ENCODE measurements around the gene BABAM2.

BABAM2 gene

DNA sequence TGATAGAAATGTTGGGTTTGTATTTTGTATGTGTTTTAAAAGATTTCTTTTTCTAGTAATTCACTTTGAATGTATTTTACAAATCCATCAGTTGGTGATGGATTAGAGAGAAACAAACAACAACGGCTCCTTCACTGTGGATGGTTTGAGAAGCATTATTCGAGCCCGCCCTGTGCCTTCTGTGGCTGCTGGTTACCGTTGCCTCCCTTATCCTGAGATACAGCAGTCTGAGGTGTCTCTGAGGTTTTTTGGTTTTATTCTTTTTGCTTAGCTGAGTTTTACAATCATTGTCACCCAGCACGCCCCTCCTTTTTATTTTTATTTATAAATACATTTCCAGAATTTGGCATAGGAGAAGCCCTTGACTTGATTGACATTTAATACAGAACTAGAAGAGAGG, 168.3 kb downstream of the BABAM2 start:
- TF ChIP-seq, protein P1, sequence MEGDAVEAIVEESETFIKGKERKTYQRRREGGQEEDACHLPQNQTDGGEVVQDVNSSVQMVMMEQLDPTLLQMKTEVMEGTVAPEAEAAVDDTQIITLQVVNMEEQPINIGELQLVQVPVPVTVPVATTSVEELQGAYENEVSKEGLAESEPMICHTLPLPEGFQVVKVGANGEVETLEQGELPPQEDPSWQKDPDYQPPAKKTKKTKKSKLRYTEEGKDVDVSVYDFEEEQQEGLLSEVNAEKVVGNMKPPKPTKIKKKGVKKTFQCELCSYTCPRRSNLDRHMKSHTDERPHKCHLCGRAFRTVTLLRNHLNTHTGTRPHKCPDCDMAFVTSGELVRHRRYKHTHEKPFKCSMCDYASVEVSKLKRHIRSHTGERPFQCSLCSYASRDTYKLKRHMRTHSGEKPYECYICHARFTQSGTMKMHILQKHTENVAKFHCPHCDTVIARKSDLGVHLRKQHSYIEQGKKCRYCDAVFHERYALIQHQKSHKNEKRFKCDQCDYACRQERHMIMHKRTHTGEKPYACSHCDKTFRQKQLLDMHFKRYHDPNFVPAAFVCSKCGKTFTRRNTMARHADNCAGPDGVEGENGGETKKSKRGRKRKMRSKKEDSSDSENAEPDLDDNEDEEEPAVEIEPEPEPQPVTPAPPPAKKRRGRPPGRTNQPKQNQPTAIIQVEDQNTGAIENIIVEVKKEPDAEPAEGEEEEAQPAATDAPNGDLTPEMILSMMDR (IDR thresholded peaks at IDR 0.05; ENCODE audit: low read depth, low read length) = no peak
- no peak for DNase-seq (ENCODE audit: low read depth in 2 of 2)
- no peak overlapping the region for H3K4me3 ChIP-seq (replicated peaks in 1 of 2; ENCODE audit: low read depth in 2 of 2, low read length in 2 of 2)

DNA sequence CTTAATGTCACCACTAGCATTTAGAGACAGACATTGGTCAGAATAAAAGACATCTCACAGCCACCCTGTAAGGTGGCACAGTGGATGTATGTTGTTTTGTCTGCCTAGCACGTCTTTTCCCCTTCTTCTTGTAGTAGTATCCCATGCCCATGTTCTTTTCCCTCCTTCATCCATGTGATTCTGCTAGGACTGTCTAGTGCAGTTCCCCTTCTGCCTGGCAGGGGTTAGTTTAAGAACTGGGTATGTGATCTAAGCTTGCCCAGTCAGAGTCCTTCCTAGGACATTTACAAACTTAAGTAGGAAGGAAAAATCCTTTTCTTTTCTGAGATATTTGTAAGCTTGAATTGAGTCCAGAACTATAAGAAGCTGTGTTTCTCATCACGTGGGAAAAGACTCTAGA, 172.3 kb downstream of the BABAM2 start:
- TF ChIP-seq, protein P1 (IDR thresholded peaks at IDR 0.05; ENCODE audit: low read depth, low read length) = no peak
- no peak for DNase-seq (ENCODE audit: low read depth in 2 of 2)
- H3K4me3 ChIP-seq (replicated peaks in 1 of 2; ENCODE audit: low read depth in 2 of 2, low read length in 2 of 2) = no peak overlapping the region

DNA sequence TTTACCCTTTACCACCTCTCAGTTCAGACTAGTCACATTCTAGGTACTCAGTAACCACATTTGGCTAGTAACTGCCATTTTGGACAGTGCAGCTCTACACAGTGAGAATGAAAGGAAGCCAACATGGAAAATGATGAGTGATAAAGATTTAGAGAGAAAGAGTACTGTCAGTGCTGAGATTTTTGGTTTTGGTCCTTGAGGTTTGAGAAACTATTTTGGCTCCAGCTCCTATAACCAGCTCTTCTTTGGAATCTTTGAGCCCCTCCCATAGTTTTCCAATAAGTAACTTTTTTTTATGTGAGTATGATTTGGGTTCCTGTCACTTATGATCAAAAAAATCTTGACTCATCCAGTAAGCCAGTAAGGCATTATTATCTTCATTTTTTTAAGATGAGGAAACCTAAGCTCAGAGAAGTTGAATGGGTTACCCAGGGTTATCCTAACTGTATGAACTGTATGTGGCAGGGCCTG, 173.0 kb downstream of the BABAM2 start:
- peak in 1 of 2 donors; percentile 21 for DNase-seq (ENCODE audit: low read depth in 2 of 2)
- H3K4me3 ChIP-seq (replicated peaks in 1 of 2; ENCODE audit: low read depth in 2 of 2, low read length in 2 of 2) = no peak overlapping the region
- TF ChIP-seq, protein P1 (IDR thresholded peaks at IDR 0.05; ENCODE audit: low read depth, low read length) = no peak

DNA sequence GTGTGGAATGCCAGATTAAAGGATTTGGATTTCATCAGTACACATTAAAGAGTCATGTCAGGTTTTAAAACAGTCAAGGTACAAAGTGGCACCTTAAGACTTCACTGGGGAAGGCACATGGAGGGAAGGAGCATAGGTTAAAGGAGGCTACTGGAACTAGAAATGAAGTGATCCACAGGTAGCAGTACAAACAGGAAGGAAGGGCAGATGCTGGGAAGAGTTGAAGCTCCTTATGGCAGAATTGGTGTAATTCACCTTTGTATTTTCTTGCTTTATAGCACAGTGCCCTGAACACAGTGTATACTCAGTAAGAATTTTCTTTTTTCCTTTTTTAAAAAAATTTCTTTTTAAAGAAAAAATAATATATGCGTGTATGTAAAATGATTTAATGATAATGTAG, 177.1 kb downstream of the BABAM2 start:
- no peak overlapping the region for H3K4me3 ChIP-seq (replicated peaks in 1 of 2; ENCODE audit: low read depth in 2 of 2, low read length in 2 of 2)
- DNase-seq (ENCODE audit: low read depth in 2 of 2) = no peak
- TF ChIP-seq, protein P1 (IDR thresholded peaks at IDR 0.05; ENCODE audit: low read depth, low read length) = no peak

DNA sequence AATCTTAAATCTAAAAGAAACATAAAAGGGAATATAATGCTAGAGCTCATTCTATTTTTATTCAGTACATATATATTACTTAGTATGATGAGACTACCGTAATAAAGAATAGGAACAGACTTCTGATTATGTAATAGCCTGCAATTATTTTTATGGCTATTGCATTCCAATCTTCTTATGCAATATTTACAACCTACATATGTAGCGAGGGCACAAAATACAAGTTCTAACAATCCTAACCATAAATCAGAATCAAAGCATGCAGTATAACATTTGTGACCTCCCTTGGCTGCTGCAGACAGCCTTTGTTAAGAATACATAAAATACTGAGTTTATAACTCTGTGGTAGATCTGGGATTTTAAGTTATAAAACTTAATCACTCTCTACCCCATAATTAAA, 177.6 kb downstream of the BABAM2 start:
- TF ChIP-seq, protein P1 (IDR thresholded peaks at IDR 0.05; ENCODE audit: low read depth, low read length) = no peak
- H3K4me3 ChIP-seq (replicated peaks in 1 of 2; ENCODE audit: low read depth in 2 of 2, low read length in 2 of 2) = no peak overlapping the region
- DNase-seq (ENCODE audit: low read depth in 2 of 2) = peak in 1 of 2 donors; percentile 26

DNA sequence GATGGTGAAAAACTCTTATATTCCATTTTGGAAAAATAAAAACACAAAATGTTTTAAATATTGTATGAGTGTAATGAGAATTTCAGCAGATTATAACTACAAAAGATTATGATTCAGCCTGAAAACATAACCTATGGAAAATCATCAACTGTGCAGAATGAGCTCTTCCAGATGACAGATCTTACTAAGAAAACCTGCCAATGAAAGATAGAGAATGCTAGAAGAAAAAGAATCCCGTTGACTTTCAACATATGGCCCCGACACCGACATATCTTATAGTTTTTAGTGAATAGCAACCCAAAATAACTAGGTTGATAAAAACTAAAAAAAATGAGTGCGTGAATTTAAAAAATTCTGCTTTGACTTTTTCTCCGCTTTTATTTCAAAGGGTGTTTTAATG, 178.0 kb downstream of the BABAM2 start:
- DNase-seq (ENCODE audit: low read depth in 2 of 2) = no peak
- TF ChIP-seq, protein P1 (IDR thresholded peaks at IDR 0.05; ENCODE audit: low read depth, low read length) = no peak
- no peak overlapping the region for H3K4me3 ChIP-seq (replicated peaks in 1 of 2; ENCODE audit: low read depth in 2 of 2, low read length in 2 of 2)

DNA sequence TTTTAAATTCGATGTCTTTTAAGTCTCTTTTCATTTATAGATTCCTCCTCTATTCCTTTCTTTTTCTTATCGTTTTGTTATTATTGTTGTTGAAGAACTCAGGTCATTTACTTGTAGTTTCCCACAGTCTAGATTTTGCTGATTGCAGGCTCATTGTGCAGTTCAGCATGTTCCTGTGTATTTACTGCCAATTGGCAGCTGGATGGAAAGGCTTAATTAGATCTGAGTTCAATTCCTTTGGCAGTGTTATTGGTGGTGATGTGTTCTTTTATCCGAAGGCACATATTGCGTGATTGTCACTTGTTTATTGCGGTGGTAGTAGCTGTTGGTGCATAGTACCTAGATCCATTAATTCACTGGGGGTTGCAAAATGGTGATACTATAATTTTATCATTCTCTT, 180.7 kb downstream of the BABAM2 start:
- TF ChIP-seq, protein P1 (IDR thresholded peaks at IDR 0.05; ENCODE audit: low read depth, low read length) = no peak
- no peak for DNase-seq (ENCODE audit: low read depth in 2 of 2)
- H3K4me3 ChIP-seq (replicated peaks in 1 of 2; ENCODE audit: low read depth in 2 of 2, low read length in 2 of 2) = no peak overlapping the region

All from cardiac fibroblast (primary cell).